IgD-negative memory B cell (primary cell): ENCODE data around the gene ZNF273. TPM values are rescaled to one million over a fixed set of nuclear protein-coding genes. Genes with fewer than 3 reads are reported as not detected.
"Not testable (repeated sequence)": the region's sequence is repeated elsewhere in the genome, so short reads cannot be mapped to it uniquely, and the experiment has no call there.

Experiments used
- H3K27ac Mint-ChIP-seq, 3 donors: one replicate each; pipeline ENCODE4 v1.8.0; 2020 to 2022; ENCODE audit warnings: mild to moderate bottlenecking in 3 of 3, mixed read lengths in 3 of 3, moderate library complexity in 1 of 3
- H3K27me3 Mint-ChIP-seq: one replicate; pipeline ENCODE4 v1.8.0; 2021; ENCODE audit warnings: mixed read lengths
- H3K36me3 Mint-ChIP-seq: one replicate; pipeline ENCODE4 v1.8.0; 2020; ENCODE audit warnings: mild to moderate bottlenecking, mixed read lengths
- H3K4me1 Mint-ChIP-seq, 3 donors: one replicate each; pipeline ENCODE4 v1.8.0; 2020 to 2022; ENCODE audit warnings: mixed read lengths in 3 of 3, mild to moderate bottlenecking in 1 of 3
- H3K4me3 Mint-ChIP-seq, 4 donors: one replicate each; pipeline ENCODE4 v1.8.0; 2020 to 2022; ENCODE audit warnings: mild to moderate bottlenecking in 4 of 4, mixed read lengths in 4 of 4, moderate library complexity in 3 of 4
- H3K9me3 Mint-ChIP-seq, 3 donors: one replicate each; pipeline ENCODE4 v1.8.0; 2020 to 2021; ENCODE audit warnings: mixed read lengths in 3 of 3, mild to moderate bottlenecking in 1 of 3
- polyA plus RNA-seq: library from polyadenylated mRNA; unstranded; fragments of 300-500 nt; fragmentation: Illumina TruSeq; gene quantifications from one replicate; pipeline ENCODE4 v1.2.3, GENCODE V29; 2021

Gene ZNF273
- polyA plus RNA-seq, 1 donor from 2014 or later: 7.8 TPM

DNA sequence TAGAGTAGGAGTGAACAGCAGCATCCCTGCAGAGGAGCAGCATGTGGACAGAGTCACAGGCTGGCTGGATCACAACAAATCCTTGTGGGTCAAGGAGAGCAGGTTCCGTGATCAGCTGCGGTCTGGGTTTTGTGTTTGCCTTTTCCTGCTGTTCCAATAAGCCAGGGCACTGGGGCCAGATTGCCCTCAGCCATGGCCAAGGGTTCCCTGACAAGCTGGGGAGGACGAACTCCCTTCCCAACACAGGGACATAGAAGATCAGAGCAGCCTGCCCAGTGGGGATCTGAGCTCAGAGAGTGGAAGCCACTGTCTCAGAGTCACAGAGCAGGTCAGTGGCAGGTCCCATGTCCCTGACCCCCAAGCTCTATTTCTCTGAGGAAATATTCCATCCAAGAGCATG, 12.8 kb upstream of the ZNF273 start:
- H3K4me3 Mint-ChIP-seq: peak overlapping the region in 1 of 4 donors; percentile 41
- not testable (repeated sequence) for H3K9me3 Mint-ChIP-seq, H3K36me3 Mint-ChIP-seq, H3K27ac Mint-ChIP-seq
- peaks cover 29% of the 10 kb centered on the region for H3K27me3 Mint-ChIP-seq
- peaks cover 7 to 11% (median 8%) of the 10 kb centered on the region in 3 donors for H3K4me1 Mint-ChIP-seq

DNA sequence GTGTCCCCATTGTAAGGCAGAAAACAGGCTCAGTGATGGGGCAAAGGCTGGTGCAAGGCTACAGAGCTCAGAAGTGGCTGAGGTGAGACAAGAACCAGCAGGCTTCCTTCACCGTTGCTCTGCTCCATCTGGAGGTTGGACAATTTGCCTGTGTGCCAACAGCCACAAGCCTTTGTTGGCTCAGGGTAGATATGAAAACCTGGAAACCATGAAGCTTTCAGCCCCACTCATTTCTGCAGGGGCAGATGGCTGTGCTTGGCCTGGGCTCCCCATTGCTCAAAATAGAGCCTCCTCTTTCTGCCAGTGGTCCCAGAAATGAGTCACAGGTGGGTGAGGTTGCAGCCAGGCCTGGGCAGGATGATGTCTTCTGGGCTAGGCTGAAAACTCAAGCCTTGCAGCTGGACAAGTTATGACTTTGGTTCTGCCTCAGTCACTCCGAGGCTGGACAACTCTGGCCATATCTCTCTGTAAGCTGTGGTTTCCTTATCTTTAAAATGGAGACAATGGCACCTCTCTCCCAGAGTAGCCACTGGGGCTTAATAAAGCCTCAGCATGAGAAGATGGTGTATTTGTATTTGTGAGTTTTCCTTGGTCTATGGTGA, 12.2 kb upstream of the ZNF273 start:
- no peak overlapping the region for H3K27ac Mint-ChIP-seq
- H3K9me3 Mint-ChIP-seq: no peaks in the 10 kb centered on the region
- peaks cover 26% of the 10 kb centered on the region for H3K27me3 Mint-ChIP-seq
- peak overlapping the region in 1 of 4 donors; percentile 55 for H3K4me3 Mint-ChIP-seq
- peaks cover 7 to 11% (median 8%) of the 10 kb centered on the region in 3 donors for H3K4me1 Mint-ChIP-seq
- no peaks in the 10 kb centered on the region for H3K36me3 Mint-ChIP-seq

DNA sequence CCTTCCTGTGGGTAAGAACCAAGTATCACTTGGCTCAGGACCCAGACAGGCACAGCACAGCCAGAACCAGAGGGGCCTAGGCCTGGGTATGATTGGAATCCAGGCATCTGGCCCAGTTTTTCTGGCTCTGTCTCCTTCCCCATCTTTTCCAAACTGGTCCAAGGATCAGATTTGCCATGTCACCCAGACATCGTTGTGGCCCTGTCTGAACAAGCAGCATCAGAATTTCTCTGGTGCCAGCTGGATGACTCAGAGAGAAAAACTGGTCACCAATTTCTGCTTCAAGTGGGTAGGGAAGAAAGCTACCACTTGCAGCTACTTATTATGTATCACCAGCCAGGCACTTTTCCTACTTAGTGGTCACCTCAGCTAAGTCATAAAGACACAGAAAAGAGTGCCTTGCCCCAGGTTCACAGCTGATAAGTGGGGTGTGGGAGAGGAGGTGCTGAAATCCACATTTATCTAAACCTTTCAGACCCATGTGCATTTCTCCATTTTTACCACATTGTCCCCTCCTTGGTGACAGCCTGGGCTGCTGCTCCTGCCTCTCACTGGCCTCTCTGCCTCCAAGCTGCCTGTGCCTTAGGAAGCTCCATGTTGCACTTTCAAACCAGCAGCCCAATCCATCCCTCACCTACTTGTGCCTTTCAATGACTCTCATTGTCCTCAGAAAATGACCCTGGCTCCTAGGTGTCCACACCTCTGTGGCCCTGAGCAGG, 11.6 kb upstream of the ZNF273 start:
- Mint-ChIP-seq H3K27me3 (peaks cover 23% of the 10 kb centered on the region), H3K4me3 (peak overlapping the region in 1 of 4 donors; percentile 55), H3K4me1 (peaks cover 7 to 11% (median 8%) of the 10 kb centered on the region in 3 donors)
- H3K9me3 Mint-ChIP-seq, H3K27ac Mint-ChIP-seq, H3K36me3 Mint-ChIP-seq: not testable (repeated sequence)

DNA sequence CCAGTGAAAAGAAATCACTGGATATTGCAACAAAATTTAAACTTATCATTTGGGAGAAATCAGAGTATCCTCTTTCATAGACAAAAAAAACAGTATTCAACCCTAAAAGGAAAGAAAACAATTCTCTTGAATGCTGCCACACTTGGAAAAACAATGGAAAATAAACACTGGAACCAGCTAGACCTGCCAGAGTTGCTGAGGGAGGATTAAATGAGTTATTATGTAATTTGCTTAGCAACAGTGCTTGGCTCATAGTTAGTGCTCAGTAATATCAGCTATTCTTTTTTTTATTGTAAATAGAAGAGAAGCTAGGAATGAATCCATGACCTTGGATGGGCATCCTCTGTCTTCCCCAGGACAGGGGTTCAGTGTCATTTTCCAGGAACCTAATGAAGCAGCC, 11.0 kb upstream of the ZNF273 start:
- Mint-ChIP-seq H3K4me1 (peaks cover 7 to 11% (median 8%) of the 10 kb centered on the region in 3 donors), H3K4me3 (no peak overlapping the region), H3K27me3 (peaks cover 17% of the 10 kb centered on the region), H3K27ac (no peak overlapping the region), H3K9me3 (no peaks in the 10 kb centered on the region), H3K36me3 (no peaks in the 10 kb centered on the region)

DNA sequence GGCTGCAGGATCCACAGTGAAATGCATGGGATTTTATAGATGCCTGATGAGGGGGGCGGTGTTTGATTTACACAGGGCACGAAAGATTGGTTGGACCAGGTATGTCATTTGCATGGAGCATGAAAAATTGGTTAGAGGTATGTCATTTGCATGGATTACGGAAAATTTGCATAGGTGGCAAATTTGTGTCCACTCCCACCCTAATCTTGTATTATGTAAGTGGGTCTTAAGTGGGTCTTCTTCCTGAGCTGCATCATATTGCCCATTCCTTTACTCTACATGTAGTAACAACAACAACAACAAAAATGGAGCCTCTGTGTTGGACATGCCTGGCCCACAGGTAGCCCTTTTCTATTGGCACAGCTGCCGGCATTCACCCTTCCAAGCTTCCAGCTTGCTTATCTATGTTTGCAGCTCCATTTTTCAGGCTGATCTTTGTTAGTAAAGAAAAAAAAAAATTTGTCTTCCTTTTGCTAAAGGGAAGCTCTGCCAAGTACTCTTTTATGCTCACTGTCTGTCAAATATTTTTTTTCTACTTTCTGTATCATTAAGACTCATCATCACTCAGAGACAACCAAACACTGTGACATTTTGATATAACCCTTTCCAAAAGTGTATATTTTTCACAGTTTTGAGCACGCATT, 10.3 kb upstream of the ZNF273 start:
- Mint-ChIP-seq H3K9me3 (no peaks in the 10 kb centered on the region), H3K4me3 (peak overlapping the region in 1 of 4 donors; percentile 37), H3K27me3 (peaks cover 13% of the 10 kb centered on the region), H3K36me3 (no peaks in the 10 kb centered on the region), H3K4me1 (peaks cover 7 to 11% (median 8%) of the 10 kb centered on the region in 3 donors), H3K27ac (no peak overlapping the region)

DNA sequence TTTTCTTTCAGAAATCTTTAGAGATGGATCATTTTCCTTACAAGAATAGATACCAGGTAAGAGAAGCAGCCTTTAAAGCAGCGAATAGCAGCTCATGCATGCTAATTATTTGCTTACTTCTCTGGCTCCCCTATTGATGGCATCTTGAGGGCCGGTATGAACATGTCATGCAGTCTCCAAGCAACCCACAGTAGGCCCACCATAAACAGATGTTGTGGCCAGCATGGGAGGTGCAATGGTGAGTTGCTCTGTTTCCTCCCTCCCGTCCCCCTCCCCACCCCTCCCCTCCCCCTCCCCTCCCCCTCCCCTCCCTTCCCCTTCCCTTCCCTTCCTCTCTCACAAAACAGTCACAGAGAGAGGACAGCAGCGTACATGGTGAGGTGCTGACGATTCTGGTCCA, 9.7 kb upstream of the ZNF273 start:
- H3K36me3 Mint-ChIP-seq: no peaks in the 10 kb centered on the region
- peak overlapping the region in 1 of 4 donors; percentile 37 for H3K4me3 Mint-ChIP-seq
- H3K27me3 Mint-ChIP-seq: peaks cover 7% of the 10 kb centered on the region
- no peak overlapping the region for H3K27ac Mint-ChIP-seq
- peaks cover 4 to 5% (median 5%) of the 10 kb centered on the region in 3 donors for H3K4me1 Mint-ChIP-seq
- no peaks in the 10 kb centered on the region for H3K9me3 Mint-ChIP-seq

DNA sequence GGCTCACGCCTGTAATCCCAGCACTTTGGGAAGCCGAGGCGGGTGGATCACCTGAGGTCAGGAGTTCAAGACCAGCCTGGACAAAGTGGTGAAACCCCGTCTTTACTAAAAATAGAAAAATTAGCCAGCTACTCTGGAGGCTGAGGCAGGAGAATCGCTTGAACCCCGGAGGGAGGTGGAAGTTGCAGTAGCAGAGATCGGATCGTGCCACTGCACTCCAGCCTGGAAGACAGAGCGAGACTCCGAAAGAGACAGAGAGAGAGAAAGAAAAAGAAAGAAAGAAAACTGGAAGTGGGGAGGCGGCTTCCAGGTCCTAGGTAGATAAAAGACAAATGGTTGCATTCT, 640 bp upstream of the ZNF273 start:
- Mint-ChIP-seq H3K4me1 (peaks cover 21 to 32% (median 29%) of the 10 kb centered on the region in 3 donors), H3K4me3 (peak overlapping the region; percentile 95 to 99 (median 98)), H3K27ac (peak overlapping the region in 2 of 3 donors; percentile 81 to 96)
- not testable (repeated sequence) for H3K27me3 Mint-ChIP-seq, H3K9me3 Mint-ChIP-seq, H3K36me3 Mint-ChIP-seq

DNA sequence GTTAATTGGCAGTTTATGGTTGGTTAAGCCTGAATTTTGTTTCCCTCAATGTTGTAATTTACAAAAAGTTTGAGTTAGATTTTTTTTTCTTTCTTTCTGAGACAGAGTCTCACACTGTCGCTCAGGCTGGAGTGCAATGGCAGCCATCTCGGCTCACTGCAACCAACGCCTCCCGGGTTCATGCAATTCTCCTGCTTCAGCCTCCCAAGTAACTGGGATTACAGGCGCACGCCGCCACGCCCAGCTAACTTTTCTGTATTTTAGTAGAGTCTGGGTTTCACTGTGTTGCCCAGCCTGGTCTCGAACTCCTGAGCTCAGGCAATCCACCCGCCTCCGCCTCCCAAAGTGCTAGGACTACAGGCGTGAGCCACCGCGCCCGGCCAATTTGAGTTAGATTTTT, 935 bp downstream of the ZNF273 start:
- H3K27me3 Mint-ChIP-seq: no peaks in the 10 kb centered on the region
- H3K27ac Mint-ChIP-seq: peak overlapping the region; percentile 81 to 96 (median 87)
- H3K4me1 Mint-ChIP-seq: peaks cover 33 to 44% (median 40%) of the 10 kb centered on the region in 3 donors
- peaks cover 1% of the 10 kb centered on the region for H3K36me3 Mint-ChIP-seq
- H3K9me3 Mint-ChIP-seq: peaks cover 0 to 3% (median 0%) of the 10 kb centered on the region in 3 donors
- H3K4me3 Mint-ChIP-seq: peak overlapping the region; percentile 95 to 99 (median 98)

DNA sequence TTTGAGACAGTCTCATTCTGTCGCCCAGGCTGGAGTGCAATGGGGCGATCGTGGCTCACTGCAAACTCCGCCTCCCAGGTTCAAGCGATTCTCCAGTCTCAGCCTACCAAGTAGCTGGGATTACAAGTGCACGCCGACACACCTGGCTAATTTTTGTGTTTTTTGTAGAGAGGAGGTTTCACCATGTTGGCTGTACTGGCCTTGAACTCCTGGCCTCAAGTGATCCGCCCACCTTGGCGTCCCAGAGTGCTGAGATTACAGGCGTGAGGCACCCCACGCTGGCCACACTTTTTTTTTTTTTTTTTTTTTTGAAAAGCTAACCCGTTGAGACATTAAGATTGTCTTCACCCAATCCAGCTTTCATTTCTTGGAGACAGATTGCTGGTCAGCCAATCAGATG, 2.1 kb downstream of the ZNF273 start:
- peak overlapping the region in 3 of 4 donors; percentile 55 to 83 (median 66) for H3K4me3 Mint-ChIP-seq
- H3K4me1 Mint-ChIP-seq: peaks cover 38 to 47% (median 42%) of the 10 kb centered on the region in 3 donors
- H3K27ac Mint-ChIP-seq: peak overlapping the region; percentile 6 to 77 (median 16)
- peaks cover 0 to 7% (median 0%) of the 10 kb centered on the region in 3 donors for H3K9me3 Mint-ChIP-seq
- no peaks in the 10 kb centered on the region for H3K27me3 Mint-ChIP-seq
- H3K36me3 Mint-ChIP-seq: peaks cover 3% of the 10 kb centered on the region

DNA sequence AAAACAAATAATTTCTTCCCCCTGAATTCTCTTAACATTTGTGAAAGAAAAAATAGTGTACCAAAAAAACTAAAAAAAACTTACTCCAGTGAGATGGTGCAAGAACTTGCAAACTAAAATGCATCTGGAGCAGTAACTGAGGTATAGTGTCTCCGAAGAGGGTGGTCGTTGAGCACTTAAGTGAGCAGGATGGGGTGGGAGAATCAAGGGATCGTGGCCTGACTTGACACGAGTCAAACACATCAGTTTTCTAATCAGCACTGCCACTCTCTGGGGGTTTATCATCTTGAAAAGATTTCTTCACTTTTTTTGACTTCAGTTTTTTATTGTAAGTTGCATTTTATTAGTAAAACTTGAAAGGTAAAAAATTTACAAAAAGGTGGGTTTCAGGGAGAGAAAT, 2.5 kb downstream of the ZNF273 start:
- Mint-ChIP-seq H3K4me1 (peaks cover 41 to 49% (median 45%) of the 10 kb centered on the region in 3 donors), H3K9me3 (peaks cover 0 to 6% (median 0%) of the 10 kb centered on the region in 3 donors), H3K36me3 (peaks cover 3% of the 10 kb centered on the region), H3K27ac (peak overlapping the region; percentile 6 to 77 (median 16)), H3K27me3 (no peaks in the 10 kb centered on the region), H3K4me3 (peak overlapping the region in 3 of 4 donors; percentile 55 to 83 (median 66))

DNA sequence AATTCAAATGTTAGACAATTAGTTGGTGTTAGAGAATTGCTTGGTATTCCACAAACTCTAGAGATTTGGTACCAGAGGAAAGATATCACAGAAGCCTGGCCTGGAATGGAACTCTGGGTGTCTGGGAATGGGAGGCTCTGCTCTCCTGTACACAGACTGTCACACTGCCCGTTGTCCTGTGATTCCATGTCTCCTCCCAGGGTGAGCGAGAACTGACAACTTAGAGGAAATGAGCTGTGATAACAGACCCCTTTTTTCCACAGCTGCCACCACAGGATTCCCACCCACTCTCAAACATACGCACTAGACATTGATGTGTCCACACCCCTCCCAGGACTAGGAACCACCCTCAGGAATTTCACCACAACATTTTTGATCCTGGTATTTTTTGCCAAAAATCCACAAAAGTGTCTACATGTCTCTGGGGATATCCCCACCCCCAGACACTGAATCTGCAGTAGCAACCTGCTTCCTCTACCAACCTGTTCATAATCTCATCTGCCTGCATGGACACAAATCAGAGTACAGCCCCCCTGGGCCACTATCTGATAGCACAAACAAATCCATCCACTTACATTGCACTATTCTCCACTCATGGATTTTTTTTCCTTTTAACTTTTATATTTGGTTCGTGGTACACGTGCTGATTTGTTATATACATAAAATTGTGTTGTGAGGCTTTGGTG, 4.7 kb downstream of the ZNF273 start:
- H3K9me3 Mint-ChIP-seq: peaks cover 0 to 4% (median 0%) of the 10 kb centered on the region in 3 donors
- peaks cover 4% of the 10 kb centered on the region for H3K36me3 Mint-ChIP-seq
- no peaks in the 10 kb centered on the region for H3K27me3 Mint-ChIP-seq
- peak overlapping the region in 3 of 4 donors; percentile 59 to 71 (median 66) for H3K4me3 Mint-ChIP-seq
- H3K27ac Mint-ChIP-seq: peak overlapping the region in 2 of 3 donors; percentile 12 to 90
- peaks cover 41 to 48% (median 47%) of the 10 kb centered on the region in 3 donors for H3K4me1 Mint-ChIP-seq

DNA sequence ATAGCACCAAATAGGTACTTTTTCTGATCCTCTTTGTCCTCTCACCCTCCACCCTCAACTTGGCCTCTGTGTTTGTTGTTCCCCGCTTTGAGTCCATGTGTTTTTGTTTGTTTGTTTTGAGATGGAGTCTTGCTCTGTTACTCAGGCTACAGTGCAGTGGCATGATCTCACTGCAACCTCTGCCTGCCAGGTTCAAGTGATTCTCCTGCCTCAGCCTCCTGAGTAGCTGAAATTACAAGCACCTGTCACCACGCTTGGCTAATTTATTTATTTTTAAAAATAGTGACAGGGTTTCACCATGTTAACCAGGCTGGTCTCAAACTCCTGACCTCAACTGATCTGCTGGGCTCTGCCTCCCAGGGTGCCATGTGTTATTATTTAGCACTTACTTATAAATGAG, 5.3 kb downstream of the ZNF273 start:
- H3K9me3 Mint-ChIP-seq: peaks cover 0 to 4% (median 0%) of the 10 kb centered on the region in 3 donors
- H3K4me3 Mint-ChIP-seq: peak overlapping the region in 2 of 4 donors; percentile 0 to 66
- H3K36me3 Mint-ChIP-seq: peaks cover 4% of the 10 kb centered on the region
- H3K4me1 Mint-ChIP-seq: peaks cover 41 to 46% (median 44%) of the 10 kb centered on the region in 3 donors
- no peaks in the 10 kb centered on the region for H3K27me3 Mint-ChIP-seq
- H3K27ac Mint-ChIP-seq: no peak overlapping the region

DNA sequence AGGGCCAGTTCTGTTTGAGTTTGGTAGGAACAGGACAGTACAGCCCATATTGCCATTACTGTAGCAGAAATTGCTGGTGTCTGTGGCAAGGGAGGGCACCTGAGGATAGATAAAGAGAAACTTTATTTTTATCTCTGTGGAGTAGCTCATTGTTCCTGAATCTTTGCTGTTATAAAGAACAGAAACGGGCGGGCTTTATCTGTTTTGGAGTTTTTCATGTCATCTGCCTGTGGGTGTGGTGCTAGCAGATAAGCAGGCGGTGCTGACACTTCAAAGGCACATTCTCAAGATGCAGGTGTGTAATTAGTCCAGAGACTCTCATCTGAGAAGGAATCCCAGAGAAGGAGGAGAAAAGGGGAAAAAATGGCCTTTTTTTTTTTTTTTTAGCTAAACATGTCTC, 11.5 kb downstream of the ZNF273 start:
- H3K4me3 Mint-ChIP-seq: no peak overlapping the region
- no peaks in the 10 kb centered on the region for H3K27me3 Mint-ChIP-seq
- peaks cover 0 to 8% (median 0%) of the 10 kb centered on the region in 3 donors for H3K9me3 Mint-ChIP-seq
- H3K36me3 Mint-ChIP-seq: peaks cover 10% of the 10 kb centered on the region
- H3K4me1 Mint-ChIP-seq: peaks cover 10 to 12% (median 12%) of the 10 kb centered on the region in 3 donors
- H3K27ac Mint-ChIP-seq: no peak overlapping the region

DNA sequence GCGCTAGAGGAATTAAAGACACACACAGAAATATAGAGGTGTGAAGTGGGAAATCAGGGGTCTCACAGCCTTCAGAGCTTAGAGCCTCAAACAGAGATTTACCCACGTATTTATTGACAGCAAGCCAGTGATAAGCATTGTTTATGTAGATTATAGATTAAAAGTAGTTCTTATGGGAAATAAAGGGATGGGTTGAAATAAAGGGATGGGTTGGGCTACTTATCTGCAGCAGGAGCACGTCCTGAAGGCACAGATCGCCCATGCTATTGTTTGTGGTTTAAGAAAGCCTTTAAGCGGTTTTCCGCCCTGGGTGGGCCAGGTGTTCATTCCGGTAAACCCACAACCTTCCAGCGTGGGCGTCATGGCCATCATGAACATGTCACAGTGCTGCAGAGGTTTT, 12.2 kb downstream of the ZNF273 start:
- H3K36me3 Mint-ChIP-seq: peaks cover 16% of the 10 kb centered on the region
- not testable (repeated sequence) for H3K27me3 Mint-ChIP-seq, H3K4me3 Mint-ChIP-seq

More for the DNA sequence above, 12.2 kb downstream of the ZNF273 start:
- not testable (repeated sequence) for H3K27ac Mint-ChIP-seq, H3K4me1 Mint-ChIP-seq, H3K9me3 Mint-ChIP-seq
